ENCODE results near the gene SNX21.

- TF ChIP-seq POLR2A (IDR thresholded peaks at IDR 0.05) (no peak), CTCF (IDR thresholded peaks at IDR 0.05) (no peak)
Observed at GRCh38 chr20:45867819-45868176, 34.2 kb downstream of the SNX21 start.

All from uterus (tissue), 2 donors.